GM12878 (cell line): Measurements from ENCODE around the gene PCNX4. TPM values are rescaled to one million over a fixed set of nuclear protein-coding genes. Genes with fewer than 3 reads are reported as not detected.

ENCODE experiments used
- TCF7 ChIP-seq: IDR thresholded peaks from 2 replicates; pipeline ENCODE4 v1.6.1; 2014; ENCODE audit warnings: antibody characterized with exemption, borderline replicate concordance
- polyA plus RNA-seq, 11 experiments: library from polyadenylated mRNA; depleted of rRNA in 4 of 11; unstranded in 6 of 11; stranded (reverse) in 5 of 11; fragments of >200 nt; fragmentation: Nextera tagmentation in 4 of 11; fragmentation: Illumina TruSeq in 1 of 11; extraction: Ambion mirVana in 4 of 11; extraction: Trizol in 1 of 11; gene quantifications; 1 replicate in 1 of 11; 2 replicates in 10 of 11; pipeline versions ENCODE4 v1.2.1 to v1.2.3, GENCODE V29; 2011 to 2016; ENCODE audit warnings: inconsistent platforms in 2 of 11, missing spikeins in 2 of 11, low read depth in 1 of 11
- total RNA-seq, 4 experiments: library from RNA; depleted of rRNA in 3 of 4; stranded (reverse); fragments of >200 nt in 3 of 4; fragmentation: Illumina TruSeq in 1 of 4; extraction: Trizol in 1 of 4; gene quantifications; 2 replicates each; pipeline versions ENCODE4 v1.2.1 to v1.2.3, GENCODE V29; 2013 to 2021

Gene PCNX4
- total and polyA plus RNA-seq, 10 of the 15 experiments (the other 5 are each of a cell fraction or from before 2014, with no cell fraction given) = 13.8 to 56.6 (median 39.4) TPM

GRCh38 chr14:60217713-60218112 lies 126.0 kb downstream of the PCNX4 start (continued):
- no peak for TF ChIP-seq TCF7
- TF ChIP-seq, all 136 proteins: peak for 3

Other genes starting within 250 kb of the PCNX4 start
- 0.05 TPM in 1 of 2 replicates, not detected in the other for gene RTN1, start 221.1 kb upstream of the PCNX4 start, total RNA-seq (2014; rRNA removed)
- not detected in 2 replicates for gene RTN1, start 221.1 kb upstream of the PCNX4 start, total RNA-seq (2014; rRNA removed; fragmentation: Illumina TruSeq; extraction: Trizol)
- 0.27 TPM in 1 of 2 replicates, not detected in the other for gene RTN1, start 221.1 kb upstream of the PCNX4 start, total RNA-seq (2021)
- 0.03 TPM in 1 of 2 replicates, not detected in the other for gene RTN1, start 221.1 kb upstream of the PCNX4 start, polyA plus RNA-seq (2011; rRNA removed)
- 0.06 TPM in 1 of 2 replicates, not detected in the other for gene RTN1, start 221.1 kb upstream of the PCNX4 start, polyA plus RNA-seq (2014; fragmentation: Illumina TruSeq; extraction: Trizol)
- gene RTN1, start 221.1 kb upstream of the PCNX4 start, polyA plus RNA-seq (2014; fragmentation: Nextera tagmentation; extraction: Ambion mirVana) = under 1 TPM; 0.13 TPM
- gene RTN1, start 221.1 kb upstream of the PCNX4 start, polyA plus RNA-seq (2014; rRNA removed) = 0.14 TPM in 1 of 2 replicates, not detected in the other
- under 1 TPM; 0.20 to 0.55 TPM for gene RTN1, start 221.1 kb upstream of the PCNX4 start, polyA plus RNA-seq (2016; fragmentation: Nextera tagmentation; extraction: Ambion mirVana)
- not detected in 2 replicates for gene LRRC9, start 171.8 kb upstream of the PCNX4 start, total RNA-seq (2014; rRNA removed)
- gene LRRC9, start 171.8 kb upstream of the PCNX4 start, total RNA-seq (2014; rRNA removed; fragmentation: Illumina TruSeq; extraction: Trizol) = not detected in 2 replicates
- gene LRRC9, start 171.8 kb upstream of the PCNX4 start, total RNA-seq (2021) = not detected in 2 replicates
- gene LRRC9, start 171.8 kb upstream of the PCNX4 start, polyA plus RNA-seq (2011; rRNA removed) = not detected in 2 replicates
- gene LRRC9, start 171.8 kb upstream of the PCNX4 start, polyA plus RNA-seq (2014; fragmentation: Illumina TruSeq; extraction: Trizol) = not detected in 2 replicates
- not detected for gene LRRC9, start 171.8 kb upstream of the PCNX4 start, polyA plus RNA-seq (2014; fragmentation: Nextera tagmentation; extraction: Ambion mirVana)
- not detected in 2 replicates for gene LRRC9, start 171.8 kb upstream of the PCNX4 start, polyA plus RNA-seq (2014; rRNA removed)
- gene LRRC9, start 171.8 kb upstream of the PCNX4 start, polyA plus RNA-seq (2016; fragmentation: Nextera tagmentation; extraction: Ambion mirVana) = not detected
- 74.0 and 75.8 TPM in 2 replicates for gene DHRS7, start 73.5 kb downstream of the PCNX4 start, total RNA-seq (2014; rRNA removed)
- gene DHRS7, start 73.5 kb downstream of the PCNX4 start, total RNA-seq (2014; rRNA removed; fragmentation: Illumina TruSeq; extraction: Trizol) = 58.5 and 59.1 TPM in 2 replicates
- 58.8 and 60.7 TPM in 2 replicates for gene DHRS7, start 73.5 kb downstream of the PCNX4 start, total RNA-seq (2021)
- gene DHRS7, start 73.5 kb downstream of the PCNX4 start, polyA plus RNA-seq (2011; rRNA removed) = 55.0 and 56.9 TPM in 2 replicates
- gene DHRS7, start 73.5 kb downstream of the PCNX4 start, polyA plus RNA-seq (2014; fragmentation: Illumina TruSeq; extraction: Trizol) = 63.6 and 85.6 TPM in 2 replicates
- 10 to 100 TPM; 59.1 to 66.1 TPM for gene DHRS7, start 73.5 kb downstream of the PCNX4 start, polyA plus RNA-seq (2014; fragmentation: Nextera tagmentation; extraction: Ambion mirVana)
- 56.6 and 60.8 TPM in 2 replicates for gene DHRS7, start 73.5 kb downstream of the PCNX4 start, polyA plus RNA-seq (2014; rRNA removed)
- gene DHRS7, start 73.5 kb downstream of the PCNX4 start, polyA plus RNA-seq (2016; fragmentation: Nextera tagmentation; extraction: Ambion mirVana) = 10 to 100 TPM; 98.0 to 99.8 TPM
- 16.8 and 25.3 TPM in 2 replicates for gene PPM1A, start 157.3 kb downstream of the PCNX4 start, total RNA-seq (2014; rRNA removed)
- gene PPM1A, start 157.3 kb downstream of the PCNX4 start, total RNA-seq (2014; rRNA removed; fragmentation: Illumina TruSeq; extraction: Trizol) = 35.1 and 35.3 TPM in 2 replicates
- 66.2 and 73.1 TPM in 2 replicates for gene PPM1A, start 157.3 kb downstream of the PCNX4 start, total RNA-seq (2021)
- 124 and 181 TPM in 2 replicates for gene PPM1A, start 157.3 kb downstream of the PCNX4 start, polyA plus RNA-seq (2011; rRNA removed)
- 55.7 and 77.5 TPM in 2 replicates for gene PPM1A, start 157.3 kb downstream of the PCNX4 start, polyA plus RNA-seq (2014; fragmentation: Illumina TruSeq; extraction: Trizol)
- 10 to 100 TPM; 49.0 to 58.6 TPM for gene PPM1A, start 157.3 kb downstream of the PCNX4 start, polyA plus RNA-seq (2014; fragmentation: Nextera tagmentation; extraction: Ambion mirVana)
- gene PPM1A, start 157.3 kb downstream of the PCNX4 start, polyA plus RNA-seq (2014; rRNA removed) = 40.3 and 45.0 TPM in 2 replicates
- gene PPM1A, start 157.3 kb downstream of the PCNX4 start, polyA plus RNA-seq (2016; fragmentation: Nextera tagmentation; extraction: Ambion mirVana) = 10 to 100 TPM; 29.0 to 29.8 TPM